Activated CD4-positive, alpha-beta T cell treated with anti-CD3 and anti-CD28 coated beads, Interleukin-2, amount 10 ng/mL, durations not matched to agents 7 days and 5 days (primary cell): ENCODE measurements around the gene CSNK1A1. TPM values are rescaled to one million over a fixed set of nuclear protein-coding genes. Genes with fewer than 3 reads are reported as not detected.
A peak's percentile ranks its signal among the peaks of the same experiment; 100 is the strongest.
"Not testable (repeated sequence)": the region's sequence is repeated elsewhere in the genome, so short reads cannot be mapped to it uniquely, and the experiment has no call there.

Experiments
- CTCF ChIA-PET: fragments of 350-600 bp; sonication (Branson Sonifier 250); formaldehyde crosslinking; loops from one replicate; lab custom pipeline; 2021; ENCODE audit warnings: antibody characterized with exemption; lab: Charles Lee
- POLR2A ChIA-PET: fragments of 350-600 bp; sonication (Branson Sonifier 250); formaldehyde crosslinking; loops from one replicate; lab custom pipeline; 2021; ENCODE audit warnings: antibody characterized with exemption; lab: Charles Lee
- DNase-seq: peaks from one replicate; pipeline ENCODE4 v3.0.0-alpha.2; 2020
- H3K27ac Mint-ChIP-seq: one replicate; pipeline ENCODE4 v1.8.0; 2021; ENCODE audit warnings: mild to moderate bottlenecking, moderate library complexity, mixed read lengths
- H3K27me3 Mint-ChIP-seq: one replicate; pipeline ENCODE4 v1.8.0; 2021; ENCODE audit warnings: mixed read lengths
- H3K36me3 Mint-ChIP-seq: one replicate; pipeline ENCODE4 v1.8.0; 2021; ENCODE audit warnings: low read depth, mixed read lengths
- H3K4me1 Mint-ChIP-seq: one replicate; pipeline ENCODE4 v1.8.0; 2021; ENCODE audit warnings: mixed read lengths
- H3K4me3 Mint-ChIP-seq: one replicate; pipeline ENCODE4 v1.8.0; 2021; ENCODE audit warnings: mild to moderate bottlenecking, moderate library complexity, mixed read lengths
- H3K9me3 Mint-ChIP-seq: one replicate; pipeline ENCODE4 v1.8.0; 2021; ENCODE audit warnings: mixed read lengths
- total RNA-seq, 2 experiments: library from RNA; stranded (reverse); gene quantifications; one replicate each; pipeline ENCODE4 v1.2.3, GENCODE V29; 2021

The CSNK1A1 gene
- total RNA-seq, 2 experiments from 2014 or later = 164 to 199 TPM

GRCh38 chr5:149445739-149446369, 105.4 kb downstream of the CSNK1A1 start:
- Mint-ChIP-seq H3K27ac (no peak overlapping the region), H3K4me3 (no peak overlapping the region), H3K4me1 (peaks cover 2% of the 10 kb centered on the region), H3K36me3 (no peaks in the 10 kb centered on the region), H3K27me3 (no peaks in the 10 kb centered on the region), H3K9me3 (peaks cover 2% of the 10 kb centered on the region)
- CTCF ChIA-PET = interaction anchor here (0.5 to 6.2 kb wide), 10 partner anchors 10 to 117 kb away, joined by 3 to 33 read pairs (median 4); no protein-coding TSS in a partner anchor
- DNase-seq = no peak
- POLR2A ChIA-PET = no interaction called here

GRCh38 chr5:149445343-149445738, 105.9 kb downstream of the CSNK1A1 start:
- Mint-ChIP-seq H3K4me3 (no peak overlapping the region), H3K27me3 (no peaks in the 10 kb centered on the region), H3K36me3 (no peaks in the 10 kb centered on the region), H3K9me3 (peaks cover 2% of the 10 kb centered on the region), H3K4me1 (peaks cover 4% of the 10 kb centered on the region), H3K27ac (no peak overlapping the region)
- ChIA-PET CTCF (interaction anchor here (0.7 to 6.2 kb wide), 8 partner anchors 10 to 118 kb away, joined by 3 to 33 read pairs (median 4); no protein-coding TSS in a partner anchor), POLR2A (no interaction called here)
- no peak for DNase-seq

- H3K27me3 Mint-ChIP-seq, H3K27ac Mint-ChIP-seq, DNase-seq, H3K4me3 Mint-ChIP-seq, H3K36me3 Mint-ChIP-seq, H3K9me3 Mint-ChIP-seq: not testable (repeated sequence)
- H3K4me1 Mint-ChIP-seq = peaks cover 12% of the 10 kb centered on the region
- ChIA-PET CTCF (interaction anchor here (0.6 to 6.2 kb wide), 4 partner anchors 10 to 134 kb away, joined by 3 to 33 read pairs (median 4); no protein-coding TSS in a partner anchor), POLR2A (interaction anchor here (0.6 kb wide), 1 partner anchor 146 kb away, joined by 3 read pairs; no protein-coding TSS in a partner anchor)
These were observed 106.8 kb downstream of the CSNK1A1 start for GRCh38 chr5:149444430-149444829.

- H3K36me3 Mint-ChIP-seq = no peaks in the 10 kb centered on the region
- no peak overlapping the region for H3K4me3 Mint-ChIP-seq
These were observed 108.0 kb downstream of the CSNK1A1 start for GRCh38 chr5:149443210-149443609.

GRCh38 chr5:149442563-149443182, 108.6 kb downstream of the CSNK1A1 start:
- peaks cover 2% of the 10 kb centered on the region for H3K9me3 Mint-ChIP-seq
- no peaks in the 10 kb centered on the region for H3K36me3 Mint-ChIP-seq
- H3K27ac Mint-ChIP-seq = no peak overlapping the region
- peak; percentile 70 for DNase-seq
- no peaks in the 10 kb centered on the region for H3K27me3 Mint-ChIP-seq
- CTCF ChIA-PET = interaction anchor here (0.6 to 6.2 kb wide), 11 partner anchors 8 to 202 kb away, joined by 3 to 33 read pairs (median 4); partner anchors contain the start of gene CSNK1A1
- POLR2A ChIA-PET = no interaction called here
- H3K4me3 Mint-ChIP-seq = no peak overlapping the region
- peaks cover 14% of the 10 kb centered on the region for H3K4me1 Mint-ChIP-seq

More at GRCh38 chr5:149443210-149443609, 108.0 kb downstream of the CSNK1A1 start:
- Mint-ChIP-seq H3K27ac (no peak overlapping the region), H3K9me3 (peaks cover 2% of the 10 kb centered on the region), H3K4me1 (peaks cover 14% of the 10 kb centered on the region), H3K27me3 (no peaks in the 10 kb centered on the region)
- no peak for DNase-seq
- ChIA-PET POLR2A (no interaction called here), CTCF (interaction anchor here (0.6 to 6.2 kb wide), 8 partner anchors 9 to 91 kb away, joined by 3 to 33 read pairs (median 4); no protein-coding TSS in a partner anchor)

Other genes with a start within 250 kb of the CSNK1A1 start
- gene GRPEL2, start 205.9 kb downstream of the CSNK1A1 start, total RNA-seq = 10 to 100 TPM; 36.1 to 36.6 TPM
- 10 to 100 TPM; 34.5 to 34.6 TPM for gene PCYOX1L, start 193.4 kb downstream of the CSNK1A1 start, total RNA-seq
- gene IL17B, start 172.1 kb downstream of the CSNK1A1 start, total RNA-seq = not detected
- gene ARHGEF37, start 30.1 kb upstream of the CSNK1A1 start, total RNA-seq = under 1 TPM; 0.37 to 0.52 TPM
- gene PPARGC1B, start 178.9 kb upstream of the CSNK1A1 start, total RNA-seq = 1 to 10 TPM; 3.6 TPM